ENCODE data around the gene NFIX. TPM values are rescaled to one million over a fixed set of nuclear protein-coding genes. Genes with fewer than 3 reads are reported as not detected.

Gene NFIX
- total RNA-seq, 1 experiment from 2014 or later, result 16.4 TPM

DNA sequence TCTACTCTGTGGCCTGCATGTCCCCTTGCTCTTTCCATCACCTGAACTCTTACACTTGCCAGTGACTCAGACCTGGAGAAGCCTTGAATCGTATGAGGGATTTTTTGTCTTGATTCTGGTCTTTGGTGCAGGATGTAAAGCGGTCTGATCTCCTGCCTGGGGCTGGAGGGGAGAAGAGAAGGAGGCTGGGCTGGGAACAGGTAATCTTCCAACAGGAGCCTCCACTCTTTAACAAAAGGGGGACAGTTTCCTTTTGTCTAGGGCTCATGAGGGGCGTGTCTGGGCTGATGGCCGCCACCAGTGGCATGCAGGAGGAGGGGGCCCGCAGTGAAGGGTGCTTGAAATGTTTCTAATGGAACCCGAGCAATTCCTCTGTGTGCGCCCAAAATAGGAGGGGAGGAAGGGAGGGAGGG is 24.7 kb downstream of the NFIX start:
- Mint-ChIP-seq H3K4me1 (ENCODE audit: low read depth, unreplicated experiment) (peaks cover 7% of the 10 kb centered on the region), H3K9me3 (ENCODE audit: low read depth, unreplicated experiment) (no peaks in the 10 kb centered on the region), H3K36me3 (ENCODE audit: insufficient read depth, unreplicated experiment) (peaks cover 12% of the 10 kb centered on the region), H3K4me3 (ENCODE audit: low read depth, unreplicated experiment) (no peak overlapping the region), H3K27ac (ENCODE audit: unreplicated experiment) (no peak overlapping the region), H3K27me3 (ENCODE audit: unreplicated experiment) (no peaks in the 10 kb centered on the region)
- DNase-seq, result no peak
- BruUV-seq (replicated peaks), result no TSS peak
- TF ChIP-seq, protein P1, sequence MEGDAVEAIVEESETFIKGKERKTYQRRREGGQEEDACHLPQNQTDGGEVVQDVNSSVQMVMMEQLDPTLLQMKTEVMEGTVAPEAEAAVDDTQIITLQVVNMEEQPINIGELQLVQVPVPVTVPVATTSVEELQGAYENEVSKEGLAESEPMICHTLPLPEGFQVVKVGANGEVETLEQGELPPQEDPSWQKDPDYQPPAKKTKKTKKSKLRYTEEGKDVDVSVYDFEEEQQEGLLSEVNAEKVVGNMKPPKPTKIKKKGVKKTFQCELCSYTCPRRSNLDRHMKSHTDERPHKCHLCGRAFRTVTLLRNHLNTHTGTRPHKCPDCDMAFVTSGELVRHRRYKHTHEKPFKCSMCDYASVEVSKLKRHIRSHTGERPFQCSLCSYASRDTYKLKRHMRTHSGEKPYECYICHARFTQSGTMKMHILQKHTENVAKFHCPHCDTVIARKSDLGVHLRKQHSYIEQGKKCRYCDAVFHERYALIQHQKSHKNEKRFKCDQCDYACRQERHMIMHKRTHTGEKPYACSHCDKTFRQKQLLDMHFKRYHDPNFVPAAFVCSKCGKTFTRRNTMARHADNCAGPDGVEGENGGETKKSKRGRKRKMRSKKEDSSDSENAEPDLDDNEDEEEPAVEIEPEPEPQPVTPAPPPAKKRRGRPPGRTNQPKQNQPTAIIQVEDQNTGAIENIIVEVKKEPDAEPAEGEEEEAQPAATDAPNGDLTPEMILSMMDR (IDR thresholded peaks at IDR 0.05; ENCODE audit: unreplicated experiment), result no peak
- intact Hi-C loops (cut with micrococcal nuclease; ENCODE audit: unreplicated experiment), result no loop called here
- CTCF ChIA-PET, result no interaction called here

DNA sequence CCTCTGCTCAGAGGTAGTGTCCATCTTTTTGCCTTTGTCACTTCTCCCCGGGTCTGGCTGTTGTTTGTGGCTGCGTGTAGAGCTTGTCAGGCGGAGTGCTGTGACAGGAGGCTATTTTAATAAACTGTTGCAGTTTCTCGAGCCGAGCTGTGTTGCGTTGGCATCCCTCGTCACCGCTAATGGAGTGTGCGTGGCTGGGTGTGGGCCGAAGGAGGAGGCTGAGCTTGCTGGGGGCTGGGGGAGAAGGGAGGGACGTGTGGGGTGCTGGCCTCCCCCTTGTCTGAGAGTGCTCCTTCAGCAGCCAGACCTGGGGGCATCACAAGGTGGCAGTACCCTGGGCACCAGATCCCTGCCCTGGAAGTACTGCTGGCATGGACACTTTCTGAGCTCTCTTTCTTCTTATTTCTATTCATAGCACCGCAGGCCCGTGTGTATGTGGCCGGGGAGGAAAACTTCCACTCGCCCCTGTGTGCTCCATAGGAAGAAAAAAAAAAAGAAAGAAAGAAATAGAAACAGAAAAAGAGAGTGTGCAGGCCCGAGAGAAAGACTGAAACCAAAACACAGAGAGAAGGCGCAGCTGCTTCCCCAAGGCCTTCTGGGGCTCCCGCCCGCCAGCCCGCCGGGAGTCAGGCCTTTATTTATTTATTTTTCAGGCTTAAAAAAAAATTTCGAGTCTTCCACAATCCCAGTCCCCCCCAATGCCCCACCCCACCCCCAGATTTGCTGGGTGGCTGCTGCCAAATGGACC is 27.0 kb downstream of the NFIX start:
- CTCF ChIA-PET, result interaction anchor here (0.8 kb wide), 1 partner anchor 39 kb away, joined by 3 read pairs; no protein-coding TSS in a partner anchor
- Mint-ChIP-seq H3K27me3 (ENCODE audit: unreplicated experiment) (no peaks in the 10 kb centered on the region), H3K9me3 (ENCODE audit: low read depth, unreplicated experiment) (no peaks in the 10 kb centered on the region), H3K4me3 (ENCODE audit: low read depth, unreplicated experiment) (no peak overlapping the region), H3K4me1 (ENCODE audit: low read depth, unreplicated experiment) (peaks cover 27% of the 10 kb centered on the region), H3K27ac (ENCODE audit: unreplicated experiment) (no peak overlapping the region), H3K36me3 (ENCODE audit: insufficient read depth, unreplicated experiment) (peaks cover 7% of the 10 kb centered on the region)
- TF ChIP-seq, protein P1 (IDR thresholded peaks at IDR 0.05; ENCODE audit: unreplicated experiment), result no peak
- no peak for DNase-seq
- intact Hi-C loops (cut with micrococcal nuclease; ENCODE audit: unreplicated experiment), result no loop called here
- BruUV-seq (replicated peaks), result no TSS peak

GRCh38 chr19:13022859-13023636 is 27.8 kb downstream of the NFIX start:
- Mint-ChIP-seq H3K36me3 (ENCODE audit: insufficient read depth, unreplicated experiment) (peaks cover 7% of the 10 kb centered on the region), H3K4me3 (ENCODE audit: low read depth, unreplicated experiment) (peak overlapping the region; percentile 12), H3K27ac (ENCODE audit: unreplicated experiment) (no peak overlapping the region), H3K27me3 (ENCODE audit: unreplicated experiment) (no peaks in the 10 kb centered on the region), H3K9me3 (ENCODE audit: low read depth, unreplicated experiment) (no peaks in the 10 kb centered on the region), H3K4me1 (ENCODE audit: low read depth, unreplicated experiment) (peaks cover 27% of the 10 kb centered on the region)
- DNase-seq, result no peak
- intact Hi-C loops (cut with micrococcal nuclease; ENCODE audit: unreplicated experiment), result no loop called here
- BruUV-seq (replicated peaks), result no TSS peak
- CTCF ChIA-PET, result interaction anchor here (0.8 kb wide), 1 partner anchor 38 kb away, joined by 3 read pairs; no protein-coding TSS in a partner anchor
- TF ChIP-seq, protein P1 (IDR thresholded peaks at IDR 0.05; ENCODE audit: unreplicated experiment), result no peak

GRCh38 chr19:13023656-13024055 is 28.4 kb downstream of the NFIX start:
- Mint-ChIP-seq H3K4me1 (ENCODE audit: low read depth, unreplicated experiment) (peaks cover 27% of the 10 kb centered on the region), H3K4me3 (ENCODE audit: low read depth, unreplicated experiment) (peak overlapping the region; percentile 12), H3K36me3 (ENCODE audit: insufficient read depth, unreplicated experiment) (peaks cover 7% of the 10 kb centered on the region), H3K27ac (ENCODE audit: unreplicated experiment) (no peak overlapping the region), H3K9me3 (ENCODE audit: low read depth, unreplicated experiment) (no peaks in the 10 kb centered on the region), H3K27me3 (ENCODE audit: unreplicated experiment) (no peaks in the 10 kb centered on the region)
- CTCF ChIA-PET, result no interaction called here
- TF ChIP-seq, protein P1 (IDR thresholded peaks at IDR 0.05; ENCODE audit: unreplicated experiment), result no peak
- intact Hi-C loops (cut with micrococcal nuclease; ENCODE audit: unreplicated experiment), result no loop called here
- no peak for DNase-seq
- BruUV-seq (replicated peaks), result no TSS peak
